H9 (cell line): ENCODE data around the gene MYO5C. TPM values are rescaled to one million over a fixed set of nuclear protein-coding genes. Genes with fewer than 3 reads are reported as not detected.

Source experiments
- DNase-seq: peaks from one replicate; pipeline ENCODE4 v3.0.0-alpha.2; 2017
- H2AFZ ChIP-seq: one replicate; pipeline ENCODE4 v1.6.1; 2013; ENCODE audit warnings: mild to moderate bottlenecking, low read length, control low read depth, moderate library complexity
- H2AK5ac ChIP-seq: 2 replicates; pipeline ENCODE4 v1.6.1; 2013; ENCODE audit warnings: low read length, control low read depth, mixed read lengths; ENCODE audit not compliant: insufficient read length
- H2BK120ac ChIP-seq: one replicate; pipeline ENCODE4 v1.6.1; 2013; ENCODE audit warnings: low read depth, mild to moderate bottlenecking, low read length, control low read depth, inconsistent platforms; ENCODE audit not compliant: poor library complexity, severe bottlenecking
- H2BK12ac ChIP-seq: 2 replicates; pipeline ENCODE4 v1.6.1; 2013; ENCODE audit warnings: low read length, control low read depth, mixed read lengths, low read depth; ENCODE audit not compliant: insufficient read length
- H2BK15ac ChIP-seq: 2 replicates; pipeline ENCODE4 v1.6.1; 2013; ENCODE audit warnings: low read depth, low read length, control low read depth
- H2BK20ac ChIP-seq: one replicate; pipeline ENCODE4 v1.6.1; 2013; ENCODE audit warnings: low read depth, mild to moderate bottlenecking, low read length, control low read depth, inconsistent platforms; ENCODE audit not compliant: poor library complexity, severe bottlenecking
- H2BK5ac ChIP-seq: 2 replicates; pipeline ENCODE4 v1.6.1; 2013; ENCODE audit warnings: low read length, control low read depth, mixed read lengths; ENCODE audit not compliant: insufficient read length
- H3K14ac ChIP-seq: 2 replicates; pipeline ENCODE4 v1.6.1; 2013; ENCODE audit warnings: low read length, control low read depth; ENCODE audit not compliant: insufficient read depth
- H3K18ac ChIP-seq: 2 replicates; pipeline ENCODE4 v1.6.1; 2013; ENCODE audit warnings: low read depth, mild to moderate bottlenecking, mixed read lengths, low read length, control low read depth; ENCODE audit not compliant: insufficient read length
- H3K23ac ChIP-seq: 2 replicates; pipeline ENCODE4 v1.6.1; 2013; ENCODE audit warnings: low read length, control low read depth, mixed read lengths, low read depth; ENCODE audit not compliant: insufficient read length
- H3K23me2 ChIP-seq: 2 replicates; pipeline ENCODE4 v1.6.1; 2013; ENCODE audit warnings: low read depth, mild to moderate bottlenecking, mixed read lengths, low read length, control low read depth; ENCODE audit not compliant: insufficient read length, poor library complexity, severe bottlenecking
- H3K27ac ChIP-seq: 2 replicates; pipeline ENCODE4 v1.5.1; 2013; ENCODE audit warnings: low read length, control low read depth, mixed read lengths, low read depth; ENCODE audit not compliant: insufficient read length
- H3K27me3 ChIP-seq: 2 replicates; pipeline ENCODE4 v1.6.1; 2013; ENCODE audit warnings: low read length, control low read depth, inconsistent platforms; ENCODE audit not compliant: insufficient read depth
- H3K4ac ChIP-seq: 2 replicates; pipeline ENCODE4 v1.6.1; 2013; ENCODE audit warnings: low read depth, mild to moderate bottlenecking, control low read depth, inconsistent platforms, low read length, moderate library complexity
- H3K4me1 ChIP-seq: 2 replicates; pipeline ENCODE4 v1.6.1; 2013; ENCODE audit warnings: low read length, control low read depth, inconsistent platforms; ENCODE audit not compliant: insufficient read depth
- H3K4me2 ChIP-seq: 2 replicates; pipeline ENCODE4 v1.6.1; 2013; ENCODE audit warnings: low read length, control low read depth, mixed read lengths; ENCODE audit not compliant: insufficient read length, insufficient read depth
- H3K56ac ChIP-seq: 2 replicates; pipeline ENCODE4 v1.6.1; 2013; ENCODE audit warnings: low read depth, mild to moderate bottlenecking, mixed read lengths, low read length, control low read depth; ENCODE audit not compliant: insufficient read length
- H3K79me1 ChIP-seq: 2 replicates; pipeline ENCODE4 v1.6.1; 2013; ENCODE audit warnings: low read depth, mild to moderate bottlenecking, moderate library complexity, low read length, control low read depth, inconsistent platforms; ENCODE audit not compliant: insufficient read depth, poor library complexity, severe bottlenecking
- H3K79me2 ChIP-seq: 2 replicates; pipeline ENCODE4 v1.6.1; 2013; ENCODE audit warnings: low read length, control low read depth, inconsistent platforms; ENCODE audit not compliant: insufficient read depth
- H3K9ac ChIP-seq: 2 replicates; pipeline ENCODE4 v1.6.1; 2013; ENCODE audit warnings: low read length, control low read depth, mixed read lengths; ENCODE audit not compliant: insufficient read length; ENCODE audit errors: extremely low read depth
- H3K9me3 ChIP-seq: one replicate; pipeline ENCODE4 v1.6.1; 2013; ENCODE audit warnings: low read depth, low read length, inconsistent platforms; ENCODE audit not compliant: control insufficient read depth
- H3T11ph ChIP-seq: one replicate; pipeline ENCODE4 v1.6.1; 2013; ENCODE audit warnings: mild to moderate bottlenecking, low read length, control low read depth, inconsistent platforms
- H4K20me1 ChIP-seq: one replicate; pipeline ENCODE4 v1.6.1; 2013; ENCODE audit not compliant: control insufficient read depth, insufficient read length, insufficient read depth
- H4K5ac ChIP-seq: 2 replicates; pipeline ENCODE4 v1.6.1; 2013; ENCODE audit warnings: low read depth, mild to moderate bottlenecking, mixed read lengths, low read length, control low read depth; ENCODE audit not compliant: insufficient read length
- H4K8ac ChIP-seq: replicated peaks from 2 replicates; pipeline ENCODE4 v1.6.1; 2013; ENCODE audit warnings: low read length, control low read depth, mixed read lengths, low read depth; ENCODE audit not compliant: insufficient read length
- H4K91ac ChIP-seq: 2 replicates; pipeline ENCODE4 v1.6.1; 2013; ENCODE audit warnings: low read depth, mild to moderate bottlenecking, moderate library complexity, mixed read lengths, low read length, control low read depth; ENCODE audit not compliant: insufficient read length
- H3K27ac Mint-ChIP-seq, 3 experiments: 2 replicates in 2 of 3; 3 replicates in 1 of 3; pipeline ENCODE4 v1.8.0; 2020 to 2021; ENCODE audit warnings: mixed read lengths in 3 of 3, mild to moderate bottlenecking in 1 of 3, moderate library complexity in 1 of 3
- H3K27me3 Mint-ChIP-seq: 2 replicates; pipeline ENCODE4 v1.8.0; 2021; ENCODE audit warnings: low read depth, mild to moderate bottlenecking, moderate library complexity, mixed read lengths
- H3K36me3 Mint-ChIP-seq, 3 experiments: 2 replicates in 2 of 3; 3 replicates in 1 of 3; pipeline ENCODE4 v1.8.0; 2020 to 2021; ENCODE audit warnings: low read depth in 3 of 3, mixed read lengths in 3 of 3; ENCODE audit not compliant: insufficient read depth in 1 of 3
- H3K4me1 Mint-ChIP-seq, 2 experiments: 2 replicates each; pipeline ENCODE4 v1.8.0; 2020; ENCODE audit warnings: mixed read lengths in 2 of 2
- H3K4me3 Mint-ChIP-seq, 2 experiments: 2 replicates in 1 of 2; 3 replicates in 1 of 2; pipeline ENCODE4 v1.8.0; 2020 to 2021; ENCODE audit warnings: mild to moderate bottlenecking in 2 of 2, mixed read lengths in 2 of 2, moderate library complexity in 1 of 2
- H3K9me3 Mint-ChIP-seq, 2 experiments: 2 replicates in 1 of 2; 3 replicates in 1 of 2; pipeline ENCODE4 v1.8.0; 2020; ENCODE audit warnings: mild to moderate bottlenecking in 2 of 2, mixed read lengths in 2 of 2, moderate library complexity in 1 of 2
- WGBS: extraction: QIAGEN DNeasy Blood & Tissue Kit; methylation state at CpG from one replicate; pipeline ENCODE4 v1.1.7; 2013; ENCODE audit warnings: missing lambda C conversion rate, low lambda C conversion rate, mixed read lengths; ENCODE audit not compliant: insufficient read length; ENCODE audit errors: extremely low coverage; 5-methylcytosine and 5-hydroxymethylcytosine counted together
- total RNA-seq: library from RNA; stranded (reverse); gene quantifications from 2 replicates; pipeline ENCODE4 v1.2.1, GENCODE V29; 2021
- TF ChIP-seq, protein P1 (sequence below): fragments of 200-600 bp; sonication (generic); conservative IDR thresholded peaks from 3 replicates; pipeline ENCODE4 v1.8.0; 2021; ENCODE audit warnings: antibody characterized with exemption, mild to moderate bottlenecking

Gene MYO5C
- total RNA-seq, 1 experiment from 2014 or later = 22.2 TPM

DNA sequence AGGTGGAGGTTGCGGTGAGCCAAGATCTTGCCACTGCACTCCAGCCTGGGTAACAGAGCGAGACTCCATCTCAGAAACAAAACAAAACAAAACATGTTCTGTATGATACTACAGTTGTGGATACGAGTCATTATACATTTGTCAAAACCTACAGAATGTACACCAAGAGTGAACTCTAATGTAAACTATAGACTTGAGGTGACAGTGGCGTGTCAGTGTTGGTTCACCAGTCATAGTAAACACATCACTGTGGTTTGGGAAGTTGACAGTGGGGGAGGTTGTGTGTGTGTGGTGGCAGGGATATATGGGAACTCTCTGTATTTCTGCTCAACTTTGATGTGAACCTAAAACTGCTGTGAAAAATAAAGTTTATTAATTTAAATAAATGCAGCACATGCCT is 71.4 kb downstream of the MYO5C start:
- H3K4me3 Mint-ChIP-seq = no peak overlapping the region
- H3K4me1 ChIP-seq = no peaks in the 10 kb centered on the region
- H3K27ac ChIP-seq = no peak overlapping the region
- H3K36me3 Mint-ChIP-seq = peaks cover 14 to 57% (median 39%) of the 10 kb centered on the region in 3 experiments; a peak in 6 of 7 replicates
- H3K9ac ChIP-seq = no peak overlapping the region
- H3K9me3 ChIP-seq = no peaks in the 10 kb centered on the region
- H3K18ac ChIP-seq = no peak overlapping the region
- no peak overlapping the region for H3K27ac Mint-ChIP-seq
- H4K91ac ChIP-seq = no peak overlapping the region
- no peak overlapping the region for H2BK5ac ChIP-seq
- no peak for DNase-seq
- H3K23me2 ChIP-seq = no peaks in the 10 kb centered on the region
- no peak overlapping the region for H3K23ac ChIP-seq
- no peaks in the 10 kb centered on the region for H3K4me1 Mint-ChIP-seq
- H3K27me3 Mint-ChIP-seq = no peaks in the 10 kb centered on the region
- H3K56ac ChIP-seq = no peak overlapping the region
- H2BK20ac ChIP-seq = no peak overlapping the region
- H4K8ac ChIP-seq = no peak overlapping the region
- no peaks in the 10 kb centered on the region for H3K79me1 ChIP-seq
- H2BK15ac ChIP-seq = no peak overlapping the region
- no peak overlapping the region for H2AFZ ChIP-seq
- H3T11ph ChIP-seq = no peak overlapping the region
- H3K4ac ChIP-seq = no peak overlapping the region
- no peaks in the 10 kb centered on the region for H3K79me2 ChIP-seq
- H4K5ac ChIP-seq = no peak overlapping the region
- no peaks in the 10 kb centered on the region for H3K27me3 ChIP-seq
- no peaks in the 10 kb centered on the region for H4K20me1 ChIP-seq
- H3K9me3 Mint-ChIP-seq = no peaks in the 10 kb centered on the region
- TF ChIP-seq, protein P1, sequence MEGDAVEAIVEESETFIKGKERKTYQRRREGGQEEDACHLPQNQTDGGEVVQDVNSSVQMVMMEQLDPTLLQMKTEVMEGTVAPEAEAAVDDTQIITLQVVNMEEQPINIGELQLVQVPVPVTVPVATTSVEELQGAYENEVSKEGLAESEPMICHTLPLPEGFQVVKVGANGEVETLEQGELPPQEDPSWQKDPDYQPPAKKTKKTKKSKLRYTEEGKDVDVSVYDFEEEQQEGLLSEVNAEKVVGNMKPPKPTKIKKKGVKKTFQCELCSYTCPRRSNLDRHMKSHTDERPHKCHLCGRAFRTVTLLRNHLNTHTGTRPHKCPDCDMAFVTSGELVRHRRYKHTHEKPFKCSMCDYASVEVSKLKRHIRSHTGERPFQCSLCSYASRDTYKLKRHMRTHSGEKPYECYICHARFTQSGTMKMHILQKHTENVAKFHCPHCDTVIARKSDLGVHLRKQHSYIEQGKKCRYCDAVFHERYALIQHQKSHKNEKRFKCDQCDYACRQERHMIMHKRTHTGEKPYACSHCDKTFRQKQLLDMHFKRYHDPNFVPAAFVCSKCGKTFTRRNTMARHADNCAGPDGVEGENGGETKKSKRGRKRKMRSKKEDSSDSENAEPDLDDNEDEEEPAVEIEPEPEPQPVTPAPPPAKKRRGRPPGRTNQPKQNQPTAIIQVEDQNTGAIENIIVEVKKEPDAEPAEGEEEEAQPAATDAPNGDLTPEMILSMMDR = no peak
- no peak overlapping the region for H2AK5ac ChIP-seq
- H3K4me2 ChIP-seq = no peak overlapping the region
- H3K14ac ChIP-seq = no peak overlapping the region
- no peak overlapping the region for H2BK120ac ChIP-seq
- WGBS = no CpG with 5 or more reads among the region's 4 CpGs
- H2BK12ac ChIP-seq = no peak overlapping the region
